Activated naive CD8-positive, alpha-beta T cell (primary cell): ENCODE measurements around the gene PRRC2C.
A peak's percentile ranks its signal among the peaks of the same experiment; 100 is the strongest.
"Not testable (repeated sequence)": the region's sequence is repeated elsewhere in the genome, so short reads cannot be mapped to it uniquely, and the experiment has no call there.

Experiments used
- H3K27ac Mint-ChIP-seq: one replicate; pipeline ENCODE4 v1.8.0; 2021; ENCODE audit warnings: mixed read lengths
- H3K27me3 Mint-ChIP-seq: one replicate; pipeline ENCODE4 v1.8.0; 2021; ENCODE audit warnings: mixed read lengths
- H3K36me3 Mint-ChIP-seq: one replicate; pipeline ENCODE4 v1.8.0; 2021; ENCODE audit warnings: mixed read lengths
- H3K4me1 Mint-ChIP-seq: one replicate; pipeline ENCODE4 v1.8.0; 2021; ENCODE audit warnings: low read depth, mixed read lengths
- H3K4me3 Mint-ChIP-seq: one replicate; pipeline ENCODE4 v1.8.0; 2021; ENCODE audit warnings: mild to moderate bottlenecking, mixed read lengths
- H3K9me3 Mint-ChIP-seq: one replicate; pipeline ENCODE4 v1.8.0; 2021; ENCODE audit warnings: low read depth, mixed read lengths

Gene PRRC2C

DNA sequence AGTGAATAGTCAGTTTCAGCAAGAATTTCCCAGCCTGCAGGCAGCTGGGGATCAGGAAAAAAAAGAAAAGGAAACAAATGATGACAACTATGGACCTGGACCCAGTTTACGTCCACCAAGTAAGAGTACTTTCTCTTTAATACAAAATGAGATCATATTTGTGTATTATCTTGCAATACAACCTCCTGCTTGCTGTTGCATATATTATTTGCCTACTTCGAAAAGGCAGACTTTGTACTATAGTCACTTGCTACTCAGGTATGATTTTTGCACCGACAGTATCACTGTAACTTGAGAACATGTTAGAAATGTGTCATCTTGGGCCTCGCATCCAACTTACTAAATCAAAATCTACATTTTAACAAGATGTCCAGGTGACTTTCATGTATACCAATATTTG lies 30.4 kb downstream of the PRRC2C start:
- peaks cover 51% of the 10 kb centered on the region for H3K4me1 Mint-ChIP-seq
- H3K27me3 Mint-ChIP-seq: no peaks in the 10 kb centered on the region
- H3K4me3 Mint-ChIP-seq: no peak overlapping the region
- H3K36me3 Mint-ChIP-seq: peaks cover 15% of the 10 kb centered on the region
- H3K27ac Mint-ChIP-seq: no peak overlapping the region
- H3K9me3 Mint-ChIP-seq: no peaks in the 10 kb centered on the region

DNA sequence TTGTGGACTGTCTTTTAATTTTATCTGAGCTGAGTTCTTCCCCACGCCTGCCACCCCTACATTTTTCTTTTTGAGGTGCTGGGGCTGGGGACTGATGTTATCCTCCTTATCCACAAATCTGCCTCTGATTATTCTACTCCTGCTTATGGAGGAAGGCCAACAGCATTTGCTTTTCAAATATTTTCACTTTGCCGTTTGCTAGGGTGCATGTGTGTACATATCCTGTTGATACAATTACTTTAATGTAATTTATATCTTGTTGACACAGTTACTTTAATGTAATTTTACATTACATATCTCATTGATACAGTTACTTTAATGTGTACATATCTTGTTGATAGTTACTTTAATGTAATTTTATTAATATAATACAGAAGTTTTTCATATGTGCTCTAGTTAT lies 36.2 kb downstream of the PRRC2C start:
- Mint-ChIP-seq H3K4me3 (no peak overlapping the region), H3K9me3 (no peaks in the 10 kb centered on the region), H3K36me3 (peaks cover 4% of the 10 kb centered on the region), H3K27me3 (no peaks in the 10 kb centered on the region), H3K27ac (no peak overlapping the region), H3K4me1 (peaks cover 9% of the 10 kb centered on the region)

DNA sequence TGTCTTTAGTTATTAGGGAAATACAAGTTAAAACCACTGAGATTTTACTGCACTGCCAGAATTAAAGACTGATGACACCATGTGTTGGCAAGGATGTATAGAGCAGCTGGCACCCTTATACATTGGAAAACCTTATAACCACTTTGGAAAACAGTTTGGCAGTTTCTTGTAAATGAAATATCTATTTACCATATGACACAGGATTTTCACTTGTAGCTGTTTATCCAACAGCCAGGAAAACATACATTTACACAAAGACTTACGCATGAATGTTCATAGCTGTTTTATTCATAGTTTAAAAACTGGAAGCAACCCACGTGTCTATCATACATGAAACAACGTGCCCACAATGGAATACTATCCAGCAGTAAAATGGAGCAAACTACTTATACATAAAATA lies 45.3 kb downstream of the PRRC2C start:
- H3K4me3 Mint-ChIP-seq: no peak overlapping the region
- no peaks in the 10 kb centered on the region for H3K27me3 Mint-ChIP-seq
- H3K9me3 Mint-ChIP-seq: no peaks in the 10 kb centered on the region
- no peak overlapping the region for H3K27ac Mint-ChIP-seq
- peaks cover 20% of the 10 kb centered on the region for H3K36me3 Mint-ChIP-seq
- H3K4me1 Mint-ChIP-seq: peaks cover 6% of the 10 kb centered on the region

DNA sequence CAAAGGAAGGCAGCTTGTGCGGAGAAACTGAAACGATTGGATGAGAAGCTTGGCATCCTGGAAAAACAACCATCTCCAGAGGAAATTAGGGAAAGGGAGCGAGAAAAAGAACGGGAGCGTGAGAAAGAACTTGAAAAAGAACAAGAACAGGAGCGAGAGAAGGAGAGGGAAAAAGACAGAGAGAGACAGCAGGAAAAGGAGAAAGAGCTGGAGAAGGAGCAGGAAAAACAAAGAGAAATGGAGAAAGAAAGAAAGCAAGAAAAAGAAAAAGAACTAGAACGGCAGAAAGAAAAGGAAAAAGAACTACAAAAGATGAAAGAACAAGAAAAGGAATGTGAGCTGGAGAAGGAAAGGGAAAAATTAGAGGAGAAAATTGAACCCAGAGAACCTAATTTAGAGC lies 47.2 kb downstream of the PRRC2C start:
- Mint-ChIP-seq H3K36me3 (peaks cover 22% of the 10 kb centered on the region), H3K27me3 (no peaks in the 10 kb centered on the region), H3K9me3 (no peaks in the 10 kb centered on the region), H3K4me3 (no peak overlapping the region), H3K27ac (peak overlapping the region; percentile 11), H3K4me1 (peaks cover 6% of the 10 kb centered on the region)

DNA sequence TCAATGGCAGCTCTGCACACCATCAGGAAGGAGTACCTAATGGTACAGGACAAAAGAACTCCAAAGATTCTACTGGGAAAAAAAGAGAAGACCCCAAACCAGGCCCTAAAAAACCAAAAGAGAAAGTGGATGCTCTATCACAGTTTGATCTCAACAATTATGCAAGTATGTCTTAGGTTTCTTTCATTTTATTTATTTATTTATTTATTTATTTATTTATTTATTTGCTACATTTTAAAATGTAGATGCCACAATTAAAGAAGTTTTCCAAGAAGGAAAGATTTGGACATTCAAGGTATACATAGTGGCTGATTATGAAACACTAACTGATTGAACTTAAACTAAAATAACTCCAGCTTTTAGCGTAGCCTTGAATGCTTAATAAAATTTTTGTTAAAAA lies 60.2 kb downstream of the PRRC2C start:
- H3K4me1 Mint-ChIP-seq: peaks cover 11% of the 10 kb centered on the region
- no peaks in the 10 kb centered on the region for H3K27me3 Mint-ChIP-seq
- H3K27ac Mint-ChIP-seq: no peak overlapping the region
- no peak overlapping the region for H3K4me3 Mint-ChIP-seq
- no peaks in the 10 kb centered on the region for H3K9me3 Mint-ChIP-seq
- peaks cover 12% of the 10 kb centered on the region for H3K36me3 Mint-ChIP-seq

DNA sequence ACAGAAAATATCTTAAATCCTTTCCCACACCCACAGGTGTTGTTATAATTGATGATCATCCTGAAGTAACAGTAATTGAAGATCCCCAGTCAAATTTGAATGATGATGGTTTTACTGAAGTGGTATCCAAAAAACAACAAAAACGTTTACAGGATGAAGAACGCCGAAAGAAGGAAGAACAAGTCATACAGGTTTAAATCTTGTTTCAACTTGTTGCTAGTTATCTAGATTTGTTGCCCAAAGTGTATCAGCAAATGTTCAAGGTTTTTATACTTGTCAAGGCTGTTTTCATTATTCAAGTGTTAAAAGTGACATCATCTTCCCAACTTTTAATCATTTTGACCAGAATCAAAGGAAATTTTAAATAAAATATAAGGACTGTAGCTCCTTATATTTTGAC lies 64.7 kb downstream of the PRRC2C start:
- Mint-ChIP-seq H3K27ac (no peak overlapping the region), H3K4me3 (no peak overlapping the region), H3K36me3 (peaks cover 21% of the 10 kb centered on the region), H3K9me3 (no peaks in the 10 kb centered on the region), H3K4me1 (peaks cover 28% of the 10 kb centered on the region), H3K27me3 (no peaks in the 10 kb centered on the region)

DNA sequence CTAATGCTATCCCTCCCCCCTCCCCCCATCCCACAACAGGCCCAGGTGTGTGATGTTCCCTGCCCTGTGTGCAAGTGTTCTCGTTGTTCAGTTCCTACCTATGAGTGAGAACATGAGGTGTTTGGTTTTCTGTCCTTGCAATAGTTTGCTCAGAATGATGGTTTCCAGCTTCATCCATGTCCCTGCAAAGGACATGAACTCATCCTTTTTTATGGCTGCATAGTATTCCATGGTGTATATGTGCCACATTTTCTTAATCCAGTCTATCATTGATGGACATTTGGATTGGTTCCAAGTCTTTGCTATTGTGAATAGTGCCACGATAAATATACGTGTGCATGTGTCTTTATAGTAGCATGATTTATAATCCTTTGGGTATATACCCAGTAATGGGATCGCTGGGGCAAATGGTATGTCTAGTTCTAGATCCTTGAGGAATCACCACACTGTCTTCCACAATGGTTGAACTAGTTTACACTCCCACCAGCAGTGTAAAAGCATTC lies 65.3 kb downstream of the PRRC2C start:
- Mint-ChIP-seq H3K4me1 (peaks cover 31% of the 10 kb centered on the region), H3K36me3 (peaks cover 23% of the 10 kb centered on the region)
- not testable (repeated sequence) for H3K9me3 Mint-ChIP-seq, H3K4me3 Mint-ChIP-seq, H3K27ac Mint-ChIP-seq, H3K27me3 Mint-ChIP-seq

DNA sequence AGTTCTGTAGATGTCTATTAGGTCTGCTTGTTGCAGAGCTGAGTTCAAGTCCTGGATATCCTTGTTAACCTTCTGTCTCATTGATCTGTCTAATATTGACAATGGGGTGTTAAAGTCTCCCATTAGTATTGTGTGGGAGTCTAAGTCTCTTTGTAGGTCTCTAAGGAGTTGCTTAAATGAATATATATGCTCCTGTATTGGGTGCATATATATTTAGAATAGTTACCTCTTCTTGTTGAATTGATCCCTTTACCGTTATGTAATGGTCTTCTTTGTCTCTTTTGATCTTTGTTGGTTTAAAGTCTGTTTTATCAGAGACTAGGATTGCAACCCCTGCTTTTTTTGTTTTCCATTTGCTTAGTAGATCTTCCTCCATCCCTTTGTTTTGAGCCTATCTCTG lies 68.6 kb downstream of the PRRC2C start:
- Mint-ChIP-seq H3K4me1 (peaks cover 28% of the 10 kb centered on the region), H3K36me3 (peaks cover 35% of the 10 kb centered on the region), H3K27ac (peak overlapping the region; percentile 41)
- H3K9me3 Mint-ChIP-seq, H3K4me3 Mint-ChIP-seq, H3K27me3 Mint-ChIP-seq: not testable (repeated sequence)

DNA sequence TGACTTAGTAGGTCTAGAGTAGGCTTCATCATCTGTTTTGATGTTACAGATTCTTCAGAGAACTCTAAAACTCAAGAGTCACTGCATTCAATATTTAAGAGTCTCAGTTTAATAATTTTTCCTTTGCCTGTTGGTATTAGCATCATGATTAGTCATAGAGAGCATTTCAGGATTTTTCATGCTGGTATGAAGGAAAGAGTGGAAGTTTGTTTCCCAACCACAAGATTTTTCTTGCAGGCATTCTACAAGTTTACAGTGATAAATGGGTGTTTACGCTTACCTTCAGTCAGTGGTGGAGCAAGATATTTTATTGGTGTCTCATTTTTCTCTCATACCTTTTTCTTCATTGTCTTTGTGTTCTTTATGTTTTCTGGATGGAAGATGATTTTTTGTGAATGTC lies 78.3 kb downstream of the PRRC2C start:
- Mint-ChIP-seq H3K27me3 (no peaks in the 10 kb centered on the region), H3K4me1 (peaks cover 4% of the 10 kb centered on the region), H3K27ac (no peak overlapping the region), H3K9me3 (no peaks in the 10 kb centered on the region), H3K4me3 (no peak overlapping the region), H3K36me3 (peaks cover 12% of the 10 kb centered on the region)

DNA sequence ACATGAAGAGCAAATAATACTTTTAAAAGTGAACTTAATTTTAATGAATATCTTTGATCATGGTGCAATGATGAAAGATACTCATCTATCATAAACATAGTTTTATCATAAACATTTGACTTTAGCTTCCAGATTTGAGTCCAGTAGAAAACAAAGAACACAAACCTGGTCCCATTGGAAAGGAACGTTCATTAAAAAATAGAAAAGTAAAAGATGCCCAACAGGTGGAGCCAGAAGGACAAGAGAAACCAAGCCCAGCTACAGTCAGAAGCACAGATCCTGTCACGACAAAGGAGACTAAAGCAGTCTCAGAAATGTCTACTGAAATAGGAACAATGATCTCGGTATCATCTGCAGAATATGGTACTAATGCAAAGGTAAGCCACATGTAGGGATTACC lies 81.1 kb downstream of the PRRC2C start:
- no peak overlapping the region for H3K27ac Mint-ChIP-seq

DNA sequence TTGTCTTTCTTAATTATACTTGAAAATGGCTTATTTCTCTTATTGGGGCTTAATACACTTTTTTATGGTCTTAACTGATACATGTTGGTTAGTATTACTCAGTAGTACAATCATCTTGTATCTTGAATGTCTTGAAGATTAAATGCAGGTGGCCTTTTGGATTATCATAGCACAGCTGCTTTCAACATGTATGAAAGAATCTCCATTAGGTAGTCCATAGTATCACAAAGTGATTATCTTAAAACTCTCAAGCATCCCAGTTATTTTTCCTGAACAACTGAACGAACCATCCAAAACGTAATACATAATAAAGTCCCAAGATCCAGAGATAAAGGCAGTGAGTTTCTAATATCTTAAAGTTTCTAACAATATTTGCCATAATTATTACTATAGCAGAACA lies 85.0 kb downstream of the PRRC2C start:
- Mint-ChIP-seq H3K36me3 (peaks cover 7% of the 10 kb centered on the region), H3K27ac (peak overlapping the region; percentile 50), H3K9me3 (no peaks in the 10 kb centered on the region), H3K27me3 (no peaks in the 10 kb centered on the region), H3K4me1 (peaks cover 15% of the 10 kb centered on the region), H3K4me3 (no peak overlapping the region)

More for the DNA sequence above, 81.1 kb downstream of the PRRC2C start:
- H3K9me3 Mint-ChIP-seq: no peaks in the 10 kb centered on the region
- H3K36me3 Mint-ChIP-seq: peaks cover 5% of the 10 kb centered on the region
- H3K27me3 Mint-ChIP-seq: no peaks in the 10 kb centered on the region
- peaks cover 14% of the 10 kb centered on the region for H3K4me1 Mint-ChIP-seq
- H3K4me3 Mint-ChIP-seq: no peak overlapping the region

DNA sequence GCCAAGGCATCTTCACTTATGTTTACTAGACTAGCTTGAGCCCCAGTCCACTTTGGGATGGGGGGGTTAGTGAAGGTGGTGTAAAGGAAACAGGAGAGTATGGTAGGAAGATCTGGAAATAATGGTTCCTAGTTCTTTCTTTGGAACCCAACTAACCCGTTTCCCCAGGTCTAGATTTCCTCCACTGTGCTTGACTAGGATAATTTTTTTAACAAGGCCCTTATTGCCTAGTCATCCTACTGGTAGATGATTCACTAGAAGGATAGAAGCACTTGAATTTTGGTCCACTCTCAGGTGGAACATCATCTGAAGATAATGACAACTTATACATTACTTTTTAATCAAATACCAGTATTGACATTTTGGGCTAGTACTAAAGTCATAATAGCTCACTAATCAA lies 90.8 kb downstream of the PRRC2C start:
- no peak overlapping the region for H3K4me3 Mint-ChIP-seq
- no peak overlapping the region for H3K27ac Mint-ChIP-seq
- peaks cover 10% of the 10 kb centered on the region for H3K36me3 Mint-ChIP-seq
- peaks cover 21% of the 10 kb centered on the region for H3K4me1 Mint-ChIP-seq
- H3K9me3 Mint-ChIP-seq: no peaks in the 10 kb centered on the region
- no peaks in the 10 kb centered on the region for H3K27me3 Mint-ChIP-seq

DNA sequence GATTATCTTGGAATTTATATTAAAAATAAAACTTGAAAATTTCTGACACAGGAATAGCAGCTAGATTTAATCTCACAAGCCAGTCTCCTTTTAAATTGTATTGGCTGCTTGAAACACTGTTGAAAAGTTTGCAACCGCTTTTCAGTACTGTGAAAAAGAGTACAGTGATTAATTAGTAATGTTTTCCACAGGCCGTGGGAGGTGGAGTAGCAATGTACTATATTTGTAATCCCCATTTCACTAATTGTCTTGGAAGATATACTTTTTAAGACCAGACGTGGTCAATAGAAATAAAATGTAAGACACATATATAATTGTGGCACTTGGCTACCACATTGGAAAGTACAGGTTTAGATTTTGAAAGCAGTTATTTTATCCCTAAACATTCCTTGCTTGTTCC lies 95.9 kb downstream of the PRRC2C start:
- Mint-ChIP-seq H3K27ac (peak overlapping the region; percentile 77), H3K27me3 (no peaks in the 10 kb centered on the region), H3K36me3 (peaks cover 10% of the 10 kb centered on the region)

DNA sequence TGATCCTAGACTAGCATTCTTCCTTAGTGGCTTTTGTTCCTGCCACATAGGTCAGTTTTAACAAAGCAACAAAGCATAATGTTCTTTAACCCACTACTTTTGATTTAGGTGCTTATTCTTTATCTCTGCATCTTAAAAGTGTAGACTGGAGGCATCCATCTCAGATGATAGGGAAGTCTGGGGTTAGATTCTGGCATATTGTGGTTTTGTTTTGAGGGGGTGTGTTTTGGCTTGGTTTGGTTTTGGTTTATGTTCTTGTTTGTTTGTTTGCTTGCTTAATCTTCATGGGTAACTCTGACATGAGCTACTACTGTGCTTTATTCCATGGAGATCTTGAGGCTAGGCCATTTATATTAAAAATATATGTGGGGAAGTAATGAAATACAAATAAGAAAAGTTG lies 96.4 kb downstream of the PRRC2C start:
- H3K9me3 Mint-ChIP-seq: no peaks in the 10 kb centered on the region
- H3K36me3 Mint-ChIP-seq: peaks cover 10% of the 10 kb centered on the region
- peak overlapping the region; percentile 62 for H3K27ac Mint-ChIP-seq
- no peak overlapping the region for H3K4me3 Mint-ChIP-seq
- peaks cover 27% of the 10 kb centered on the region for H3K4me1 Mint-ChIP-seq
- no peaks in the 10 kb centered on the region for H3K27me3 Mint-ChIP-seq

More for the DNA sequence above, 95.9 kb downstream of the PRRC2C start:
- Mint-ChIP-seq H3K4me3 (no peak overlapping the region), H3K9me3 (no peaks in the 10 kb centered on the region), H3K4me1 (peaks cover 27% of the 10 kb centered on the region)

DNA sequence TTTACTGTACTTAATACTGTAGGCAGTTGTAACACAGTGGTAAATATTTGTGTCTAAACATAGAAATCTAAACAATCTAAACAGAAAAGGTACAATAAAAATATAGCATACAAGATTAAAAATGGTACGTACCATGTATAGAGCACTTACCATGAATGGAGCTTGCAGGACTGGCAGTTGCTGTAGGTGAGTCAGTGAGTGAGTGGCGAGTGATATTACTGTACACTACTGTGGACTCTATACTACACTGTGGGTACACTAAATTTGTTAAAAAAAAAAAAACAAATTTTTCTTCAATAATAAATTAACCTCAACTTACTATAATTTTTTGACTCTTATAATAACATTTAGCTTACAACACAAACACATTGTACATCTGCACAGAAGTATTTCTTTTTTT lies 97.3 kb downstream of the PRRC2C start:
- Mint-ChIP-seq H3K27ac (peak overlapping the region; percentile 28), H3K27me3 (no peaks in the 10 kb centered on the region), H3K36me3 (peaks cover 13% of the 10 kb centered on the region)

DNA sequence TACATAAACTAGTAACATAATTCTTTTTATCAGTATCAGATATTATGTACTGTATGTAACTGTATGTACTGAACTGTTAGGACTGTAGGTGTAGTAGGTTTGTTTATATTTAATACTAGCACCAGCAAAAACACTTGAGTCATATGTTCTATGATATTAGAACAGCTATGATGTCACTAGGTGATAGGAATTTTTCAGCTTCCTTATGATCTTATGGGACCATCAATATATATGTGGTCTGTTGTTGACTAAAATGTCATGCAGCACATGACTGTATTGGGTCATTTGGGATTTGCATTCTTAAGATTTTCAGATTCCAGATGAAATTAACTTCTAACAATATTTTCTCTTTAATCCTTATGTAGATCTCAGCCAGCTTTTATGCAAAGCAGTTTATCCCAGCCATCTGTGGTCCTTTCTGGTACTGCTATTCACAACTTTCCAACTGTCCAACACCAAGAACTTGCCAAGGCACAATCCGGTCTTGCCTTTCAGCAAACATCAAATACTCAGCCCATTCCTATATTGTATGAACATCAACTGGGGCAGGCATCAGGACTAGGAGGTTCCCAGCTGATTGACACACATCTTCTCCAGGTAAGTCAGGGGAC lies 98.4 kb downstream of the PRRC2C start:
- Mint-ChIP-seq H3K9me3 (no peaks in the 10 kb centered on the region), H3K4me3 (no peak overlapping the region), H3K36me3 (peaks cover 15% of the 10 kb centered on the region), H3K4me1 (peaks cover 29% of the 10 kb centered on the region), H3K27ac (no peak overlapping the region), H3K27me3 (no peaks in the 10 kb centered on the region)

More for the DNA sequence above, 97.3 kb downstream of the PRRC2C start:
- no peak overlapping the region for H3K4me3 Mint-ChIP-seq
- H3K4me1 Mint-ChIP-seq: peaks cover 27% of the 10 kb centered on the region
- H3K9me3 Mint-ChIP-seq: no peaks in the 10 kb centered on the region
